Testis (tissue), 2 donors: ENCODE results near the gene QDPR.

Experiments
- POLR2A ChIP-seq: fragments of 450-650 bp; IDR thresholded peaks from one replicate; pipeline ENCODE4 v1.6.1; 2017; ENCODE audit warnings: antibody characterized with exemption, mild to moderate bottlenecking, moderate library complexity
- TF ChIP-seq, protein P1 (sequence below), 3 experiments: fragments of 450-650 bp in 2 of 3; fragments of 200-600 bp in 1 of 3; sonication (generic) in 1 of 3; IDR thresholded peaks; one replicate each; pipeline ENCODE4 v1.5.1; 2016 to 2019; ENCODE audit warnings: antibody characterized with exemption in 3 of 3, mild to moderate bottlenecking in 2 of 3, moderate library complexity in 1 of 3

DNA sequence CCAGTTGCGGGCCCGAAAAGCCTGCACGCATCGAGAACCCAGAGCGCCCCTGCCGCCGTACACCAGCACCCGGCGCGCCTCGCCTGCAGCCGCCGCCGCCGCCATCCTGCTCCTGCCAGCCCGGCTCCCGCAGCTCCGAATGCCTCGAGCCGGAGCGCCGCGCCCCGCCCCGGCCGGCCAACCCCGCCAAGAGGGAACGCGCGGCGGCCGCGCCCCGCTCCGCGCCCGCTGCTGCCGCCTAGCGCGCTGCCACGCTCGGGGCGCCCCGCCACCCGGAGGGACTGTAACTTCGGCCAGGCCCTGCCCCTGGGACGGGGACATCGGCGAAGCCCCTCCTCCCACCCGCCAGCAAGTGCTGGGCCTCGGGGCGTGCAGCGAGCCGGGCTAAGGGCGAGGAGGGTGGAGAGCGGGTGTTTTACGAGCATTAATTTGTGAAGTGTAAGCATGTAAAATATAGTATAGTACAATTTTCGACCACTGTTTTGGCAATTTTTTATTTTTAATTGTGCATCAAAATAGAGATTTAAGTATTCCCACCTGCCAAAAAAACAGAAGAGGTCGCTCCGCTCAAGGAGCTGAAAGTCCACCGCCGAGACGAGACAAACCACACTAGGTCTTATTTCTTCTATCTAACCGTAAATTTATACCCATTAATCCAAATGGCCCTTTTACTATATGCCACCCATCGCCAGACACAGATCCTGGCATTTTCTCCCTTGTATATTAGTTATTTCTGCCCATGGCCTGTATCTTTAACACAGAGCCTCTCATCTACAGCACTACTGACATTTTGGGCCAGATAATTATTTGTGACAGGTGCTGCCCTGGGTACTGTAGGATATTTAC lies at the start of gene QDPR:
- TF ChIP-seq, protein P1, sequence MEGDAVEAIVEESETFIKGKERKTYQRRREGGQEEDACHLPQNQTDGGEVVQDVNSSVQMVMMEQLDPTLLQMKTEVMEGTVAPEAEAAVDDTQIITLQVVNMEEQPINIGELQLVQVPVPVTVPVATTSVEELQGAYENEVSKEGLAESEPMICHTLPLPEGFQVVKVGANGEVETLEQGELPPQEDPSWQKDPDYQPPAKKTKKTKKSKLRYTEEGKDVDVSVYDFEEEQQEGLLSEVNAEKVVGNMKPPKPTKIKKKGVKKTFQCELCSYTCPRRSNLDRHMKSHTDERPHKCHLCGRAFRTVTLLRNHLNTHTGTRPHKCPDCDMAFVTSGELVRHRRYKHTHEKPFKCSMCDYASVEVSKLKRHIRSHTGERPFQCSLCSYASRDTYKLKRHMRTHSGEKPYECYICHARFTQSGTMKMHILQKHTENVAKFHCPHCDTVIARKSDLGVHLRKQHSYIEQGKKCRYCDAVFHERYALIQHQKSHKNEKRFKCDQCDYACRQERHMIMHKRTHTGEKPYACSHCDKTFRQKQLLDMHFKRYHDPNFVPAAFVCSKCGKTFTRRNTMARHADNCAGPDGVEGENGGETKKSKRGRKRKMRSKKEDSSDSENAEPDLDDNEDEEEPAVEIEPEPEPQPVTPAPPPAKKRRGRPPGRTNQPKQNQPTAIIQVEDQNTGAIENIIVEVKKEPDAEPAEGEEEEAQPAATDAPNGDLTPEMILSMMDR (IDR thresholded peaks at IDR 0.05), result peak; percentile 10 to 24 (median 19)
- TF ChIP-seq POLR2A, result no peak
